HepG2 (cell line): ENCODE results near the gene PTPA. TPM values are rescaled to one million over a fixed set of nuclear protein-coding genes. Genes with fewer than 3 reads are reported as not detected.

ENCODE experiments used
- ATAC-seq: fragments of 200-7000 bp; cut with Tn5 transposase; 3 replicates; pipeline ENCODE4 v1.9.1; 2020; ENCODE audit warnings: mild to moderate bottlenecking, moderate library complexity
- BruUV-seq: library from RNA; stranded (reverse); fragments of 400-500 nt; replicated peaks from 2 replicates; lab custom pipeline; 2021; lab: Mats Ljungman, UMichigan
- CTCF ChIA-PET: fragments of 300-600 bp; formaldehyde crosslinking; extraction: SDS; loops from one replicate; lab custom pipeline; 2021; ENCODE audit warnings: low total read pairs, inconsistent platforms, low intra/inter-chr PET ratio; lab: Yijun Ruan, JAX
- POLR2A ChIA-PET: fragments of 350-600 bp; sonication (Branson Sonifier 250); formaldehyde crosslinking; loops from one replicate; lab custom pipeline; 2020; ENCODE audit warnings: antibody characterized with exemption, inconsistent platforms; lab: Yijun Ruan, JAX
- DNase-seq: peaks from one replicate; pipeline ENCODE4 v3.0.0-alpha.2; 2015; ENCODE audit warnings: low spot score
- FAIRE-seq: peaks from 3 replicates; lab custom pipeline; 2011; peaks lifted over from hg19 to GRCh38; lab: Jason Lieb, UNC
- H2AFZ ChIP-seq: one replicate; pipeline ENCODE4 v1.6.1; 2011; ENCODE audit warnings: low read length, inconsistent platforms
- H3K27ac ChIP-seq: fragments of 300-600 bp; 3 replicates; pipeline ENCODE4 v1.8.0; 2011; ENCODE audit warnings: mixed run types, mild to moderate bottlenecking, mixed read lengths, low read length, inconsistent platforms; ENCODE audit not compliant: insufficient read depth; ENCODE audit errors: extremely low read length
- H3K27me3 ChIP-seq, 2 experiments: fragments of 200-600 bp in 1 of 2; 2 replicates in 1 of 2; 3 replicates in 1 of 2; pipeline versions ENCODE4 v1.6.0 to v1.8.0; 2011; ENCODE audit warnings: low read length in 2 of 2, mild to moderate bottlenecking in 2 of 2, moderate library complexity in 2 of 2, inconsistent platforms in 1 of 2; ENCODE audit not compliant: insufficient read depth in 2 of 2, control insufficient read depth in 1 of 2
- H3K36me3 ChIP-seq, 2 experiments: fragments of 200-600 bp in 1 of 2; replicated peaks in 1 of 2; 2 replicates in 1 of 2; 3 replicates in 1 of 2; pipeline versions ENCODE4 v1.5.1 to v1.8.0; 2011; ENCODE audit warnings: low read length in 2 of 2, inconsistent platforms in 1 of 2; ENCODE audit not compliant: insufficient read depth in 2 of 2, control insufficient read depth in 1 of 2
- H3K4me1 ChIP-seq: 2 replicates; pipeline ENCODE4 v1.5.1; 2012; ENCODE audit warnings: low read length, inconsistent platforms; ENCODE audit not compliant: insufficient read depth
- H3K4me2 ChIP-seq: 2 replicates; pipeline ENCODE4 v1.6.0; 2011; ENCODE audit warnings: low read depth, low read length, inconsistent platforms
- H3K4me3 ChIP-seq, 3 experiments: fragments of 200-600 bp in 1 of 3; sonication (generic), shearing (Covaris generic) in 1 of 3; replicated peaks in 1 of 3; 2 replicates each; pipeline ENCODE4 v1.5.1; 2011 to 2016; ENCODE audit warnings: low read length in 3 of 3, inconsistent platforms in 2 of 3, low read depth in 2 of 3, mild to moderate bottlenecking in 2 of 3, control low read depth in 1 of 3, mixed read lengths in 1 of 3; ENCODE audit not compliant: insufficient read depth in 1 of 3
- H3K79me2 ChIP-seq: one replicate; pipeline ENCODE4 v1.6.1; 2011; ENCODE audit warnings: low read length, inconsistent platforms; ENCODE audit not compliant: insufficient read depth
- H3K9ac ChIP-seq: 2 replicates; pipeline ENCODE4 v1.6.0; 2011; ENCODE audit warnings: mild to moderate bottlenecking, low read depth, low read length, inconsistent platforms; ENCODE audit not compliant: insufficient read depth
- H3K9me3 ChIP-seq: 2 replicates; pipeline ENCODE4 v1.5.1; 2012; ENCODE audit warnings: mild to moderate bottlenecking, low read length
- H4K20me1 ChIP-seq: 2 replicates; pipeline ENCODE4 v1.6.0; 2011; ENCODE audit warnings: inconsistent platforms, mild to moderate bottlenecking, low read length, moderate library complexity; ENCODE audit not compliant: insufficient read depth
- BCL6 ChIP-seq: IDR thresholded peaks from 2 replicates; pipeline ENCODE4 v1.6.1; 2016; ENCODE audit warnings: missing genetic modification reagents, missing compliant biosample characterization
- ETV6 ChIP-seq: sonication (generic); formaldehyde crosslinking; conservative IDR thresholded peaks from 2 replicates; pipeline ENCODE4 v1.4.0; 2020; ENCODE audit warnings: missing genetic modification reagents
- EZH2 ChIP-seq: conservative IDR thresholded peaks from 2 replicates; pipeline ENCODE4 v1.6.1; 2012; ENCODE audit warnings: mild to moderate bottlenecking, low read depth, low read length, moderate library complexity
- KMT2B ChIP-seq: IDR thresholded peaks from 2 replicates; pipeline ENCODE4 v1.6.1; 2016; ENCODE audit warnings: missing genetic modification reagents, missing compliant biosample characterization
- MTF1 ChIP-seq: sonication (generic); formaldehyde crosslinking; IDR thresholded peaks from 2 replicates; pipeline ENCODE4 v1.5.0; 2020; ENCODE audit warnings: missing genetic modification reagents
- RBM22 ChIP-seq: fragments of 200-400 bp; formaldehyde crosslinking; optimal IDR thresholded peaks from 2 replicates; pipeline ENCODE3; 2017; ENCODE audit warnings: mild to moderate bottlenecking, low read length, moderate library complexity
- RFX3 ChIP-seq: IDR thresholded peaks from 2 replicates; pipeline ENCODE4 v1.6.1; 2016; ENCODE audit warnings: missing biosample characterization, missing genetic modification reagents
- TOE1 ChIP-seq: sonication (generic); formaldehyde crosslinking; IDR thresholded peaks from 2 replicates; pipeline ENCODE4 v1.4.0; 2020; ENCODE audit warnings: mild to moderate bottlenecking, missing genetic modification reagents
- ZNF589 ChIP-seq: sonication (generic); formaldehyde crosslinking; conservative IDR thresholded peaks from 2 replicates; pipeline ENCODE4 v1.8.0; 2022; ENCODE audit warnings: mild to moderate bottlenecking, moderate library complexity, missing genetic modification reagents
- ZSCAN20 ChIP-seq: sonication (generic); formaldehyde crosslinking; IDR thresholded peaks from 2 replicates; pipeline ENCODE4 v1.4.0; 2020; ENCODE audit warnings: missing genetic modification reagents, mild to moderate bottlenecking, borderline replicate concordance
- WGBS: methylation state at CpG from one replicate; pipeline ENCODE4 v1.1.6; 2017; ENCODE audit warnings: low lambda C conversion rate; 5-methylcytosine and 5-hydroxymethylcytosine counted together
- in situ Hi-C: cut with HindIII; loops from 2 replicates; pipeline ENCODE4 v1.10.0; 2017; ENCODE audit warnings: low pct_unique_long_range_greater_than_20kb; ENCODE audit not compliant: extremely low pct_ligation_motif_present
- intact Hi-C: fragments of 100-400 bp; cut with micrococcal nuclease; formaldehyde crosslinking; loops from one replicate; pipeline ENCODE4 v1.10.0; 2022; ENCODE audit not compliant: unreplicated experiment
- polyA plus RNA-seq, 8 experiments: library from polyadenylated mRNA; depleted of rRNA in 3 of 8; stranded (reverse) in 7 of 8; unstranded in 1 of 8; fragments of >200 nt; fragmentation: Illumina TruSeq in 4 of 8; extraction: Trizol in 4 of 8; gene quantifications; 2 replicates each; pipeline versions ENCODE4 v1.2.1 to v1.2.3, GENCODE V29; 2011 to 2016; ENCODE audit warnings: low read depth in 4 of 8, missing spikeins in 1 of 8, mixed read lengths in 1 of 8; ENCODE audit not compliant: insufficient read depth in 1 of 8
- total RNA-seq, 5 experiments: library from RNA; depleted of rRNA; stranded (reverse); fragments of >200 nt; fragmentation: Illumina TruSeq; extraction: Trizol; gene quantifications; 2 replicates each; pipeline ENCODE4 v1.2.3, GENCODE V29; 2016; ENCODE audit warnings: low read depth in 1 of 5
- TF ChIP-seq, protein P1 (sequence below): sonication (generic); formaldehyde crosslinking; IDR thresholded peaks from 2 replicates; pipeline ENCODE4 v1.5.0; 2020; ENCODE audit warnings: missing genetic modification reagents, mild to moderate bottlenecking, borderline replicate concordance
- TF ChIP-seq, protein P2 (sequence below): fragments of 450-650 bp; IDR thresholded peaks from 2 replicates; pipeline ENCODE4 v1.6.1; 2017; ENCODE audit warnings: mild to moderate bottlenecking

PTPA gene
- total and polyA plus RNA-seq, 2 of the 13 experiments (the other 11 are each of a cell fraction or from before 2014, with no cell fraction given): 79.3 to 105 TPM

DNA sequence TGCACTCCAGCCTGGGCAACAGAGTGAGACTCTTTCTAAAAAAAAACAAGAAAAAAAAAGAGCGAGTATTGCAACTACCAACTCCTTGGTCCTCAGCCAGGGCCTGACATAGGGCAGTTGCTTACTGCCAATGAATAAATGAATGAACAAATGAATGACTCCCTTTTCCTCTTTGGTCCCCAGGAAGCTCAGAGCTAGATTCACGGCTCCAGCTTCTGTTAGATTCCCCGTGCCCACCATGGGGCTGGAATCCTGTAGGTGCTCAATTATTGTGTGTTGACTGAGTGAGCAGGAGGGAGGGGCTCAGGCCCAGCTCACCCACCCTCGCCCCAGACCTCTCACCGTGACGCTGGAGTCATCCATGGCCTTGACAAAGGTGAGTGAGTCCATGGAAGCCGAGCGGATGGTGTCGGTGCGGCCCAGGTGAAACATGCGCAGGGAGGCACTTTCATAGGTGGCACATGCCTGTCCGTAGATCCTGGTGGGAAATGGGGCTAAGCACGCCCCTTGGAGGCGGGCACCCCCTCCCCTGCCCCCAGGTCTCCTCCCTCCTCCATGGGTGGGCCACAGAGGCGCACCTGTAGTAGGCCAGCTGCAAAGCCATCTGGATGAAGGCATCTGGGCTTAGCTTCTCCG lies 13.4 kb upstream of the PTPA start:
- no peaks in the 10 kb centered on the region for H3K27me3 ChIP-seq
- CTCF ChIA-PET: no interaction called here
- H3K9me3 ChIP-seq: no peaks in the 10 kb centered on the region
- POLR2A ChIA-PET: interaction anchor here (1.1 to 1.6 kb wide), 2 partner anchors 12 to 17 kb away, joined by 4 to 5 read pairs; partner anchors contain the start of gene DOLPP1
- no peak for TF ChIP-seq ETV6 (CRISPR knock-in tag)
- TF ChIP-seq ZSCAN20 (CRISPR knock-in tag): no peak
- no peak for TF ChIP-seq ZNF589
- no peak for TF ChIP-seq MTF1 (CRISPR knock-in tag)
- TF ChIP-seq RFX3 (CRISPR knock-in tag): no peak
- TF ChIP-seq EZH2: no peak
- no peak for TF ChIP-seq BCL6 (CRISPR knock-in tag)
- TF ChIP-seq, protein P1, sequence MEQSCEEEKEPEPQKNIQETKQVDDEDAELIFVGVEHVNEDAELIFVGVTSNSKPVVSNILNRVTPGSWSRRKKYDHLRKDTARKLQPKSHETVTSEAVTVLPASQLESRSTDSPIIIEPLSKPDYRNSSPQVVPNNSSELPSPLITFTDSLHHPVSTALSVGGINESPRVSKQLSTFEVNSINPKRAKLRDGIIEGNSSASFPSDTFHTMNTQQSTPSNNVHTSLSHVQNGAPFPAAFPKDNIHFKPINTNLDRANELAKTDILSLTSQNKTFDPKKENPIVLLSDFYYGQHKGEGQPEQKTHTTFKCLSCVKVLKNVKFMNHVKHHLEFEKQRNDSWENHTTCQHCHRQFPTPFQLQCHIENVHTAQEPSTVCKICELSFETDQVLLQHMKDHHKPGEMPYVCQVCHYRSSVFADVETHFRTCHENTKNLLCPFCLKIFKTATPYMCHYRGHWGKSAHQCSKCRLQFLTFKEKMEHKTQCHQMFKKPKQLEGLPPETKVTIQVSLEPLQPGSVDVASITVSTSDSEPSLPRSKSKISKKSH (CRISPR knock-in tag): no peak
- TF ChIP-seq, protein P2, sequence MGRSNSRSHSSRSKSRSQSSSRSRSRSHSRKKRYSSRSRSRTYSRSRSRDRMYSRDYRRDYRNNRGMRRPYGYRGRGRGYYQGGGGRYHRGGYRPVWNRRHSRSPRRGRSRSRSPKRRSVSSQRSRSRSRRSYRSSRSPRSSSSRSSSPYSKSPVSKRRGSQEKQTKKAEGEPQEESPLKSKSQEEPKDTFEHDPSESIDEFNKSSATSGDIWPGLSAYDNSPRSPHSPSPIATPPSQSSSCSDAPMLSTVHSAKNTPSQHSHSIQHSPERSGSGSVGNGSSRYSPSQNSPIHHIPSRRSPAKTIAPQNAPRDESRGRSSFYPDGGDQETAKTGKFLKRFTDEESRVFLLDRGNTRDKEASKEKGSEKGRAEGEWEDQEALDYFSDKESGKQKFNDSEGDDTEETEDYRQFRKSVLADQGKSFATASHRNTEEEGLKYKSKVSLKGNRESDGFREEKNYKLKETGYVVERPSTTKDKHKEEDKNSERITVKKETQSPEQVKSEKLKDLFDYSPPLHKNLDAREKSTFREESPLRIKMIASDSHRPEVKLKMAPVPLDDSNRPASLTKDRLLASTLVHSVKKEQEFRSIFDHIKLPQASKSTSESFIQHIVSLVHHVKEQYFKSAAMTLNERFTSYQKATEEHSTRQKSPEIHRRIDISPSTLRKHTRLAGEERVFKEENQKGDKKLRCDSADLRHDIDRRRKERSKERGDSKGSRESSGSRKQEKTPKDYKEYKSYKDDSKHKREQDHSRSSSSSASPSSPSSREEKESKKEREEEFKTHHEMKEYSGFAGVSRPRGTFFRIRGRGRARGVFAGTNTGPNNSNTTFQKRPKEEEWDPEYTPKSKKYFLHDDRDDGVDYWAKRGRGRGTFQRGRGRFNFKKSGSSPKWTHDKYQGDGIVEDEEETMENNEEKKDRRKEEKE: no peak
- no peak for TF ChIP-seq RBM22
- TF ChIP-seq KMT2B (CRISPR knock-in tag): no peak
- no peak for TF ChIP-seq TOE1 (CRISPR knock-in tag)
- no peak overlapping the region for H3K27ac ChIP-seq
- no peak overlapping the region for H3K4me3 ChIP-seq
- no peaks in the 10 kb centered on the region for H3K79me2 ChIP-seq
- DNase-seq (no peak), FAIRE-seq (no peak), ATAC-seq (no peak)
- H3K4me2 ChIP-seq: no peak overlapping the region
- H3K4me1 ChIP-seq: peaks cover 9% of the 10 kb centered on the region
- in situ Hi-C loops (no loop called here), intact Hi-C loops (no loop called here)
- no TSS peak for BruUV-seq
- H2AFZ ChIP-seq: no peak overlapping the region
- no peak overlapping the region for H3K9ac ChIP-seq
- peaks cover 0 to 3% of the 10 kb centered on the region in 2 experiments; a peak in 3 of 5 replicates for H3K36me3 ChIP-seq
- H4K20me1 ChIP-seq: 0 out of 2 replicates have a peak, but pooled peaks cover 2% of the 10 kb centered on the region
- 93% methylated on average over 6 of the region's 16 CpGs for WGBS
